T-helper 1 cell (primary cell): ENCODE measurements around the gene CYP24A1.

Experiments used
- DNase-seq, 5 donors: peaks; one replicate each; pipeline ENCODE4 v3.0.0-alpha.2; 2012 to 2020

CYP24A1 gene

DNA sequence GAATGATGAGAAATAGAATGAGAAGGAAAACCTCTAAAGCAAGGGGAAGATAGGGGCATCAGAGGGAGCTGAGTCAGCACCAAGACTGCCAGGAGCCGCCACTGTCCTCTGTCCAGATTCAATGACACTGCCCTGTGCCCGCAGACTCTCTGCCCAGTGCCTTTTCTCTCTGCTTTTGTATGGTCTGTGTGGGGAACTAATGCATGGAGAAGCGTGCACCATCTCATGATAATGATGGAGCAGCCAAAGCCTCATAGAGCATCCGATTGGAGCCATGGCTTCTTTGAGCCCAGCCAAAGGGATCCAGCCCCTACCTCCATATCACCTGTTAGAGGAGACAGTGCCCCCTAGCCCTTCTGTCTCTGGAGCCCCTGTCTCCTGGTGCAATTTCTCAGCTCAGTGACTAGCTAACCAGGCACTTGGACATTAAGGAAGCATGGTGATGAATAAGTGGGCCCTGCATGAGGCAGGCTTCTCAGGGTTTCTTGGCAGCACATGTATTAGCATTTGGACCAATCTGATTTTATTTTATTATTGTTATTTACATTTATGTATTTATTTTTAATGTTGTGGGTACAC is 27.6 kb upstream of the CYP24A1 start:
- DNase-seq, result no peak

DNA sequence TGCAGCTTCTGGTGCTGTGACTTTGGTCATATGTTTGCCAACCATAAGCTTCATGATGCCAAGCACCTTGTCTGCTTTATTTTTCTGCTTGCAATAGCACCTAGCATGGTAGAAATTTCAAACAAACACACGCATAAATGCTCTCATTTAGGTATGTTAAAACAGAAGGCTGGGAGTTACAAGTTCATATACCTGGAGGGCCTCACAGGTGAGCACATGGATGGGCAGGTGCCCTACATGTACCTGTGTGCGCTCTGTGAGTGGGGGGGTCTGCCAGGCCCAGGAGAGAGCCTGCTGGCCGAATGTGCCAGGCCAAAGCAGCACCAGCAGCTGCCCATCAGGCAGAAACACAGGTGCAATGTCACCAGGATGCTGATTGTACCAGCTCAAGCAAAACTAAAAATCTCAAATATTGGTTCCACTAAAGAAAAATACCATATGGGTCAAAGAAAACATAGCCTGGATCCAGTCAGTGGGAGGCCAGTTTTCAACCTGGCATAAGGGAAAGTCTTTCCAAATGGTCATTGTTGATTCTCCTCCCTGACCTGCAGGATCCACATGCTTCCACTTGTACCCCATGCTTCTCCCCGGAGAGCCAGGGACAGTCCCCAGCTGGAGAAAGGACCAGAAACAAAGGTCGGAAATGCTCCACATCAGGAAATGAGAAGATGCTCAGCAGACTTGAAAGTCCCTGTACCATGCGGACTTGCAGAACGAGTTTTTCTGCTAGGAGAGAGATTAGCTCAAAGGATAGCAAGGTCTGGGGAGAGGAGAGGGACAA is 26.9 kb upstream of the CYP24A1 start:
- DNase-seq, result no peak

DNA sequence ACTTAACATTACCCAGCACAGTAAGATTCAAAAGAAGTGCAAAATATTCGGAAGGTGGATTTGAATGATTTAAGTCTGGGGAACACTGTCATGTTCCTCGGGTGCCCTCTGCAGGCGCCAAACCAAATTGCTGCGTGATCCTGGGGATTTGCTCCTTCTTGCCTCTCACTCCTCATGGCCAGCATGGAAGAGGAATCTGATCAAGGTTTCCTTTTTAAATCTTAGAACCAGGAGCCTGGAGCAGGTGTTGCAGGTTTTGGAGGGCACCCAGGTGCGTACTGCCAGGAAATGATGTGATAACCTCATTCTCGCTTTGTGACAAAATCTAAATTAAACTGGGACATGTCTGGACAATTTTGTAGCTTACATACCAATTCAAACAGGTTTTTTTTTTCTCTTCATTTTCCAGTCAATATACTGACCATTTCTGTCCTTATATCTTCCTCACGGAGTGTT is 26.0 kb upstream of the CYP24A1 start:
- peak; percentile 22 to 61 (median 40) for DNase-seq

DNA sequence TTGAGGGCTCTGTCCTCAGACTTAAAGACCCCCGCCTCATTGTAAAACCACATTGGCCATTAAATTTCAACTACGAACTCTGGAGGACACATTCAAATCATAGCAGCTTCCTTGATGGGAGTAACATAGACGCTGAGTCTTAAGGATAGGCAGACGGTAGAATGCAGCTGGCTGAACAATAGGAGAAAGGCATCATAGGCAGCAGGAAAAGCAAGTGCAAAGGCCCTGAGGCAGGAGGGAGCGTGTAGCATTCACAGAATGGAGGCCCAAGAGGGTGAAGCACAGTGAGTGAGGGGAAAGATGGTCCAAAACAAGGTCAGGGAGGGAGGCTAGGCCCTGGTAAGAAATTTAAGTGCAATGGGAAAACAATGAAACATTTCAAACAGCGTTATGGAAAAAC is 25.5 kb upstream of the CYP24A1 start:
- DNase-seq, result no peak

DNA sequence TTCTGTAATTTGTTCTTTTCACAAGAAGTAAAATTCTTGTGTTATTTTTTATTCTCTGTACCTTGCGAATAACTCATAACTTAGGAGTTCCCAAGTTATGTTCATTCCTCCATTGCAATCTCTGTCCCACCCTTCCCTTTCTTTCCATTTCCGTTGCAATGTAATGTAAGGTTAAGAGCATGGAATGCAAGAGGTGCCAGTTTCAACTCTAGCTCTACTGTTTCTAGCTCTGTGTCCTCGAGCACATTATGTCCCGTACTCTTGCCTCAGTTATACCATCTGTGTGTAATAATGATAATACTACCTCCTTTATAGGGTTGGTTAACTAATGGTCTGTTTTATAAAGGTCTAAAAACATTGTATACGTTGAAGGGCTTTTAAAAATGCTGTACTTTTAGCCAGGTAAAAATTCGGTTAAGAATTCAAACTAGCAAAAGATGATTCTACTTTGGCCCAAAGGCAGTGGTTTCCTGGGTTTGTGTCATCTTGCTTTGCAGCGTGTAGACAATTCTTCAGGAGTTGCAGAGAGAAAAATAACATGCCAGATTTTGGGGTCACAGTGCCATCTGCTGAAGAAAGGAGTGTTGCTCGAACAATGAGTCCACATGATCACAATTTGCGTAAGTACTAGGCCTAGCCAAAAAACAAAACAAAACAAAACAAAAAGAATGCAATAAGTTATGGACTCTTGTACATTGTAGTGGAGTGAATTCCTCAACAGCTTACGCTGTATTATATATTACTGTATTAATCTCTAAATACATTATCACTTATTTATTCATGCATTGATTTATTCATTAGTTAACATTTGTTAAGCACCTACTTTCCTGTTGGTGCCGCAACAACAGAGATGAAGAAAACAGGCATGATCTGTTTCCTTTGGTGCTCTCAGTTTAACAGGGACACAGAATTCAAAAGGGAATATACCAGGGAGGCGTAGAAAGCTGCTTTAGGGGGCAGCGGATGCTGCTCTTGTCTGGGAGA is 24.1 kb upstream of the CYP24A1 start:
- no peak for DNase-seq

DNA sequence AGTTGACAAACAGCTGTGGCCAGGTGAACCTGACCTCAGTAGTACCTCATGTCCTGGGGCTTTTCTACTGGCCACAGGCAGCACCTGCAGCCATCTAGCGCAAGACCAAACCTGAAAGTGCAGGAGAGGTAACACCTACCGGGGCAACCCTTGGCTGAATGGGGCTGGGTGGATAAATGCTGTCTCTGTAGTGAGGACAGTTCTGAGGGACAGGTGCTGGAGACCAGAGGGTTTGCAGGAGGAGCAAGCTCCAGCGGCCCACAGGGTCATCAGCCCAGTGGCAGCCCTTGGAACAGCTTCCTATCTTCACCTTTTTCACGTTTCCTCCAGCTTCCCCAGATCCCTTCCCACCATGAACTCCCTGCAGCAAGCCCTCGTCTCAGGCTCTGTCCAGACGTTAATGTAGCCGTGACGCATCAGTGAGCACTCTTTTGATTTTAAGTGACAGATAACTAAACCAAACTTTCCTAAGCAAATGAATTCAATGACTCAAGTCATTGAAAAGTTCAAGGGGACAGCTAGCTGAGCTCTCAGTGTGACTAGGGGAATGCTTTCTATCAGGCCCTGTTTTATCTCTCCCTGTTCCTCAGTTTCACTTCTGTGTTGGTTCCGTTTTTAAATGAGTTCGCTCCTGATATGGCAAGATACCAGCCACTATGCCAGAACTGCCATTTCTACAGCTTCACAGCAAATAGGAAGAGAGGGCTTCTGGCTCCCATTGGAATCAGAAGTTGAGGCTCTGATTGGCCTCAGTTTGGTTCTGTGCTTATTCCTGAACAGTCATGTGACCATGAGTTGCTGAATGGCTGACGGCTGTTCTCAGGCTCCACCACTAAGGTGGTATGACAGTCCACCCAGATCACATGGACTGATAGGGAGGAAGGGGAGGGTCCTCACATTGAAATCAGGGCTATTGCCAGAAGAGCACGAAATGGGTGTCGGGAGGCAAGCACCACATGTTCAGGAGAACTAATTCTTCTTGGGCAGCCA is 22.0 kb upstream of the CYP24A1 start:
- no peak for DNase-seq

DNA sequence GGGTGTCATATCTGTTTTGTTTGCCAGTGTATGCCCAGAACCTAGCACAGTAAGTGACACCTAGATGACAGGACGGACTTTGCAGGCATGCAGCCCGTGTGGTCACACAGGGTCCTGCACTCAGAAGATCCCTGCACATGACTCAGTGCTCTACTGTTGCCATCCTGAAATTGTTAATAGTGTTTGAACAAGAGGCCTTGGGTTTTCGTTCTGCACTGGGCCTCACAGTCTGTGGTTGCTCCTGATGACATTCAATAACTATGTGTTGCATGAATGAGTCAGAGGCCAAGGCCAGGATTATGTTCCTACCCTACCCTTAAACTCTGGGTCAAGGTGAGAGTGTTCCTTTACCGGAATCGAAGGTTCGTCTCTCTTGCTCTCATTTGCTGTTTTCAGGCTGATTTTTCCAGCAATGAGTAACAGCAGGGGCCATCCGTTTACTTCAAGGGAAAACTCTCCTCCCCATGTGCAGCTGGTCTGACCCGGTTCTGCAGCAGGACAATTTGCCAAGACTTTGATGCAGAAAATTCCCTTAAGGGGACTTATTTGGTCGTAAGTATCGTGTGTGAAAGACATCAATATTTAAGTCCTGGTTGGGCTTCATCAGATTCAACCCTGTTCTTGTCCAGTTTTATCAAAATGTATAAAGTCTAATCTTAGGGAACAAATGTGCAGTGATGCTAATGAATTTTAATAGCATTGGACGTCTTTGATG is 21.1 kb upstream of the CYP24A1 start:
- DNase-seq, result no peak

DNA sequence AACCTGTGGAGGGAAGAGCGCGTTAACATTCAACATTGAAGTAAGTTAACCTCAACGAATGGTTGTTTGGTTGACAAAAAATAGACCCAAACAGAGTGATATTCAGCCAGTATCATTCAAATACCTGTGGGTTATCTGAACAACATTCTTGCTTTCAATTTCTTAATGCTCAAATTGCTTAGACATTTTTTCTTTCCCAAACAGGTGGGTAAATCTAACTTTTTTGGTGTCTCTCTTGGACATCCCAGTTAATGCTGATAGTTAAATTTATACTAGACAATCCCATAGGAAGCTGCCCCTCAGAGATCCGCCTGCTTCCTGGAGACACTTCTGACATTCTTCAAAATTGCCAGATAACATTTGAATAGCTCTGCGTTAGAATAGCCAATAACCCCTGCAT is 20.0 kb upstream of the CYP24A1 start:
- DNase-seq, result no peak

DNA sequence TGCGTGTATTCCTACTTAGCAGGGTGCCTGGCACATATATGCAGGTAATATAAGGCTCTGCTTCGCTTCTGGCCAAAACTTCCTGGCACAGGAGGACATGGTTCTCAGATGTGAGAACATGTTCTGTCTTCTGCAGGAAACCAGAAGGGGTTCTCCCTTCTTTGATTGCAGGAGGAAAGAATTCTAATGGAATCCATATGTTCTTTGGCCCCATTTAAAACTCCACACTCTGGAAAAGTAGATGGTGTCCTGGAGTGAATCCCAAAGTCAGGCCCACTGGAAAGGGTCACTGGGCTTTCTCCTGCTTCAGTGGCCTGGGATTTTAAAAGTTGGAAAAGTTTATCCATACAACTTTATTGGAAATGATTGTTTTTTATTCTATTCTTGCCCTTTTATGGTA is 16.4 kb upstream of the CYP24A1 start:
- no peak for DNase-seq

DNA sequence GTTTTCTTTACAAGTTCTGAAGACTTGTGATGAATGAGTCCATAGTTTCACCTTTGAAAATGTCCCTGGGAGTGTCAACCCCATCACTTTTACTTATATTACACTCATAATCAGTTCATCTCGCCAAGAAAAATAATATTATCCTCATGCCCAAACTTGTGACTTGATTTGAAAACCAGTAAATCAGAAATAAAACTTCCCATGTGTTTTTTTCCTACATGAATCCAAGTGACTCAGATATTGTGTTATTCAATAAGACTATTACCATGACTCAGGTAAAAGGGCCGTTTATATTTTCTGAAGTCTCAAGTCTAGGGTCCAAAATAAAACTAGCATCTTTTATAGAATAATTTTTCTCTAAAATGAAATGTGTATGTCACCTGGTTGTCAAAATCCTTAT is 15.8 kb upstream of the CYP24A1 start:
- no peak for DNase-seq

DNA sequence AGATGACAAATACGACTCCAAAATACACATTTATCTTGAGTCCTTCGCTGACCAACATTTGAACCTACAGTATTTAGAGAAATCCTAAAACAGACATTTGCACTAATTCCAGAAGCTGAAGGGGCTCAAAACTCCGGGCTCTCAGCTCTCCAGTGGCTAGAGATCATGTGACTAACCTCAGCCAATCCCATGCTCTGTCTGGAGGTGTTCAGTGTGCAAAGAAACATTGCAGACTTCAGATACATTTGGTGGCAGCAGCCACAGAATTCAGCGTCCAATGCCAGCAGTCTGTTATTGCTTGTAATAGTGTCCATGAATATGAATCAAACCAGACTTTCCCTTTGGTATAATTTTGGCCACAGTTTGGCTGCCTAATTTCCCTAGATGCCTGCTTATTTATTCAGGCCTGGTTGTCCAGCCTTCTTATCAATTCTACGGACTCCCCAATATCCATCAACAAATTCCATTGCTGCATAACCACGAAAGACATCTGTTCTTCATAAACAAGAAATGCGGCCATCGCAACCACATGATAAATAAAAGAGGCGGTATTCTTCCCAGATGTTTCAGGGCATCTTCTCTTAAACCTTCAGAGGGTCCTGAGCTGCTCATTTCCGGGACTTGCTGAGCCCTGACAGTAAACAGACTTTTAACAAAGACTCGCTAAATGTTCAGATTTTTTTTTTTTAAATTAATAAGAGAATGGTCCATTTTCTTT is 14.5 kb upstream of the CYP24A1 start:
- no peak for DNase-seq

DNA sequence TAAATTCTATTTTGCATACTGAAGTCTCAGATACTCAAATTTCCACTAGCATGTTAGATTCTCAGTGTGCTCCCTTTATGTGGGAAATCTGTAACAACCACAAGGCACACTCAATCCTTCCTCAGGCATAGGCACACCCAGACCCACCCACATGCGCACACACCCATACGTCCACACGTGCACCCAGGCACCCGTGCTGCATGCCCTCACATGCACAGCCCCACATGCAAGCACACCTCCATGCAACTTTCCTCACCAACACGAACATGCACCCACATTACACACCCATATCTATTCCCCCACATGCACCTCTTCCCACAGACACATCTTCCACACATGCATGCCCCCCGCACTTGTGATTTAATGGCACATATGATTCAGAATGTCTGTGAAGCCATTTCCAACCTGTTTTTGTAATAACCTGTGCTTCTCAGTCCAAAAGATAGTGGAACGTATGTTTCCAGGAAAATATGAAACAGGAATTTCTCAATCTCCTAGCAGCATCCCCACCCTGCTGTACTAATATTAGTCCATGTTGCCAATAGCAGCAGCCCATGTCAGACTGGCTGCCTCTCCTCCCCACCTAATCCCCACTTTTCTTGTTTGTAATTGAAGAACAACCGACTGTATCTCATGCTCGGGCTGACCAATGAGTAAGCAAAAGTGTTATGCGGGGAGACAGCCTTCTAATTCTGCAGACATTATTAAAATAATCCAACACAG is 11.3 kb upstream of the CYP24A1 start:
- no peak for DNase-seq

DNA sequence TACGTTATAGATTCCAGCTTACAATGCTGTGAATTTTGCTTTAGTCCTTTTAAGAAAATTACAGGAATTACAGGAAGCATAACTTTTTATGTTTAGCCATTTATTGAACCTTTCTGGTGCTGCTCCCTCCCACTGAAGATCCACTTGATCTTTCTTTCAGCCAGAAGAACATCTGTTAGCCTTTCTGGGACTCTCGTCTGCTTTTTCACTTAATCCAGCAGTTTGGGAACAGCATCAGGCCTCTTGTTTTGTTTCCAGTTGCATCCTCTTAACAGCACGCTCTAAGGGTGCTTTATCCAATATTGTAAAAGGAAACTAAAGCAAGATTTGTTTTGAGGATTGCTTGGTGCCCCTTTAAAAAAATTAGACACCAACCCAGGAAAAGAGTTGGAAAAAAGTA is 10.3 kb upstream of the CYP24A1 start:
- no peak for DNase-seq

DNA sequence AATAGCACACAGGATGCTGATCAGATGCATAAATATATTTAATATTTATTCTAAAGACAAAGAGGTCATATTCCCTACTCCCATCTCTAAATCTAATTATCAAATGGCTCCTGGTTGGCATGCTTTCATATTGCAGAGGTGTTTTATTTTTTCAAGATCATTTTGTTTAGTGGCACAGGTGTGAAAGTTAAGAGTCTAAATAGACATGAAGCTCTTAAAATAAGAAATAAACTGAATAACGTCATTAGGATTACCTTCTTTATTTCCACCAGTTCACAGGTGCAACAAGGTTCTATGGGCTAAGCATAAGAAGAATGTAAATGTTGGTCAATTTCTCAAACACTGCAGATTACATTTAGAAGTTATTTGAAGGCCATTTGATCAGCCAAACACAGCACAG is 7.1 kb upstream of the CYP24A1 start:
- DNase-seq, result no peak

DNA sequence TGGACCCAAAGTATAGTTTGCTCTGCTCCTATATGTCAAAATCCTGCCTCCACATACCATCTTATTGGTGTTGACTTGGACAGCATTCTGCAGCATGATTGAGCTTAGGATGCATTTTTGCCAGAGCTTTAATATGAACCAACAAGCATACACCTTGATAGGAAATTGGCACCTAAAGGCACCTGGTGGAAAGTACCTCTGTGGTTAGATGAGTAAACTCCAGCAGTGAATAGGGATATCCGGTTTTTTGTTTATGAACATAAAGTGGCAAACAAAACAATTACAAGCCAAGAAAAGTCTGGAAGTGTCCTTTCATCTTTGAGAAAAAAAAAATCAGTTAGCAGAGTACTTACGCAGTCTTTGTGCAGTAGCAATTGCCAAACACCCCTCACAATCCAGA is 6.2 kb upstream of the CYP24A1 start:
- DNase-seq, result no peak

DNA sequence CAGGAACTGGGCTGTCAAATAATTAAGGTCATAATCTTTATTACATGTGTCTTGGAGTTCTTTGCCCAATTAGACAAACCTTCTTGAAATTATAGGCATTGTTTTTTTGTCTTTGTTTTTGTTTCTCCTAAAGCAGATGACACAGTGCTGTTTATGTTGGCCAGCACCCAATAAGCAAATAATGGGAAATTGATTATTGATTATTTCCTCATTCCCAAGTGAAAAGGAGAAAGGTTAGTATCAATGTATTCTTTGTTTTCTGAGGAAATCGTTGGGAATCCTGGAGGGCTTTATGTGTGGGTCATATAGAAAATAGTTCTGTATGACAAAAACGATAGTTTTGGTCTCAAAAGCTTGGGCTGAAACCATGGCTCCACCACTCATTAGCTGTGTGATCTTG is 4.5 kb upstream of the CYP24A1 start:
- no peak for DNase-seq

DNA sequence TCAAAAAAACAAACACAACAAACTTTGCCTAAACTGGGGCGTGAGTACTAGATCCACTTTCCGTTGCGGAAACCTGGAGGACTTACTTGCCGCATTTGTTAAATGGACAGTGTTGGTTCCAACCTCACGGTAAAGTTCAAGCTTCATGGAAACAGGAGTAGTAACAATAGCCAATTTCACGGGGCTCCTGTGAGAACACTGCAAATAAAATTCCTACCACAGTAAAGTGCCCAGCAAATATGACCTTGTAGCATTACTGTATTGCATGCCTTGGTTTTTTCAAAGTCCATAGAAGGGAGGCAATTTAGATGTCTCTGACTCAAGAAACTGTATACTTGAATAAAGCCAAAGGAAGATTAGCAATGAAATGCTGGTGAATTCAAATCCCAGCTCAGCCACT is 3.6 kb upstream of the CYP24A1 start:
- DNase-seq, result no peak

DNA sequence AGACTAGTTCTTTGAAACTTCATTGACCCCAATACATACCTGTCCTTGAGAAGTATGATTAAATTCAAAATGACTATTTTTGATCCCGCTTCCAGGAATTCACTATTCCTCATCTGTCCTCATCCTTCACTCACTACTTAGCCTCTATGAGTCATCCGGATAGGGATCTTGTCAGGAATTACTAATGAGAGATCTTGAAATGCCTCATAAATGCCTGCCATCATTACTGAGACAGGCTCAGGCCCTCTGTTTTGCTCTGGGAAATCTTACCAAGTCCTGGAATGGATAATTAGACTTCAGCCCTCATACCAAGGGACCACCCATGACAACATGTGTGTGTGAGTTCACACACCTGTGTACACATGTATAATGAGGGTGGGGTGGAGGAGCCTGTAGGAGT is 2.8 kb upstream of the CYP24A1 start:
- DNase-seq, result no peak

DNA sequence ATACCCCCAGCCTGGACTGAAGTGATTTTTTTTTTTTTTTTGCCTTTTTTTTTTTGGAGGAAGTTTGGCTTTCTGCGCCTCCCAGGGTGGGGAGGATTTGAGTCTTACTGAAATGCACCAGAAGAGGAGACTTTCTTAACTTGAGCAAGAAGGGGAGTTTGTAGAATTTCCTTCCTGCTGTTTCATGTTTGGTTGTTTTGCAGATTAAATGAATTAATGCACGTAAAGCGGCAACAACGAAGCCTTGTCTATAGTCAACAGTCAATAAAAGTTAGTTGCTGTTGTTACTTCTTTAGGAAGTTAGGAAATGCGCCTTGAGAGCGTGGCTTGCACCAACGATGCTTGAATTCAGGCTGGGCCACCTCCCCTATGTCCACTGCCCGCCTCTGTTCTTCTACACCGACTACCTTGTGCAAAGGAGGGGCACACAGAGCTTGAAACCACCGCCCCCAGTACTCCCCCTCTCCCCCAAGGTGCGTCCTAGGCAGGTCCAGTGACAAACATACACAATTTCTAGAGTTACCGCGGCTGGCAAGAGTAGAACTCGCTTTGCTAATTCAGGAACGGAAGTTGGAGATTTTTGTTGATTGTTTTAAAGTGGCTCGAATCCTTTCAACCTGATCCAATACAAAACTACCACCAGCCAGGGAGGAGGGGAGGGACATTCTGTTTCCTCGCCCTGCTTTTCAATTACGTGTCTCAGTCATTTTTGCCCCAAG is 830 bp upstream of the CYP24A1 start:
- no peak for DNase-seq
